Measurements from ENCODE around the gene TMEM250. TPM values are rescaled to one million over a fixed set of nuclear protein-coding genes. Genes with fewer than 3 reads are reported as not detected.

The TMEM250 gene
- total and polyA plus RNA-seq, 9 of the 15 experiments (the other 6 are each of a cell fraction or from before 2014, with no cell fraction given) = 0.32 to 44.6 (median 12.2) TPM

GRCh38 chr9:136152931-136153330, 34.3 kb upstream of the TMEM250 start:
- 56% methylated on average over 10 of the region's 12 CpGs for WGBS (ENCODE audit: insufficient coverage, low coverage, missing lambda C conversion rate)
- ATAC-seq (no peak), FAIRE-seq (no peak), DNase-seq (ENCODE audit: extremely low read depth in 1 of 4, low spot score in 3 of 4) (no peak)
- peaks cover 4% of the 10 kb centered on the region; the same call in 1 of the 2 replicates for H4K20me1 ChIP-seq (replicated peaks; ENCODE audit: control insufficient read depth, insufficient read depth, low read length)
- H2AFZ ChIP-seq (ENCODE audit: low read depth, low read length) = no peak overlapping the region
- no peak overlapping the region for H3K4me3 ChIP-seq
- no peak overlapping the region for H3K4me2 ChIP-seq (ENCODE audit: insufficient read depth, low read length)
- H3K36me3 ChIP-seq (ENCODE audit: control insufficient read depth, insufficient read depth, low read length) = no peaks in the 10 kb centered on the region
- peaks cover 2% of the 10 kb centered on the region for H3K9me1 ChIP-seq (ENCODE audit: control insufficient read depth, insufficient read depth, low read length)
- no peak overlapping the region for H3K27ac ChIP-seq (ENCODE audit: extremely low read depth, low read depth, low read length)
- intact Hi-C loops (cut with micrococcal nuclease) = no loop called here
- H3K4me1 ChIP-seq (replicated peaks in 1 of 2; ENCODE audit: control insufficient read depth in 2 of 2, insufficient read depth in 2 of 2, low read length in 2 of 2) = peaks cover 0 to 48% of the 10 kb centered on the region in 2 experiments; a peak in 2 of 5 replicates
- ChIA-PET CTCF (ENCODE audit: low intra/inter-chr PET ratio) (no interaction called here), POLR2A (interaction anchor here (1.2 to 1.4 kb wide), 2 partner anchors 12 to 35 kb away, joined by 3 read pairs; no protein-coding TSS in a partner anchor)
- no peaks in the 10 kb centered on the region for H3K79me2 ChIP-seq (ENCODE audit: control insufficient read depth, insufficient read depth, low read length)
- TF ChIP-seq FOXK2 (conservative IDR thresholded peaks at IDR 0.05 in 1 of 2, IDR thresholded peaks at IDR 0.05 in 1 of 2; ENCODE audit: low read depth in 2 of 2) = no peak
- no peak for TF ChIP-seq CBFA2T3 (IDR thresholded peaks at IDR 0.05)
- no peak for TF ChIP-seq NFRKB (IDR thresholded peaks at IDR 0.05; ENCODE audit: low read depth)
- TF ChIP-seq ETS2 (tag; IDR thresholded peaks at IDR 0.05; ENCODE audit: borderline replicate concordance, poor library complexity, severe bottlenecking) = no peak
- no peak for TF ChIP-seq RERE (CRISPR knock-in tag; IDR thresholded peaks at IDR 0.05; ENCODE audit: borderline replicate concordance)
- no peak for TF ChIP-seq TCF7L2 (IDR thresholded peaks at IDR 0.05; ENCODE audit: low read depth, low read length)
- TF ChIP-seq HDAC6 (IDR thresholded peaks at IDR 0.05; ENCODE audit: low read depth, low read length) = no peak
- no peak for TF ChIP-seq FOXA3 (CRISPR knock-in tag; conservative IDR thresholded peaks at IDR 0.05 in 1 of 2, IDR thresholded peaks at IDR 0.05 in 1 of 2)
- TF ChIP-seq KLF13 (tag; IDR thresholded peaks at IDR 0.05; ENCODE audit: borderline replicate concordance, low read depth) = no peak
- H3K9me3 ChIP-seq (replicated peaks; ENCODE audit: control insufficient read depth, insufficient read depth, low read depth, low read length) = no peaks in the 10 kb centered on the region
- no TSS peak for BruUV-seq (replicated peaks)
- in situ Hi-C loops (cut with MboI) = no loop called here
- H3K9ac ChIP-seq (ENCODE audit: insufficient read depth in 1 of 2, low read depth in 2 of 2, low read length in 2 of 2) = peak overlapping the region in 1 of 2 experiments; percentile 45; a peak in 1 of 4 replicates
- H3K27me3 ChIP-seq (ENCODE audit: control insufficient read depth in 2 of 2, insufficient read depth in 2 of 2, low read length in 2 of 2) = peaks cover 31 to 45% of the 10 kb centered on the region in 2 experiments
